ENCODE results near the gene ZNF544. TPM values are rescaled to one million over a fixed set of nuclear protein-coding genes. Genes with fewer than 3 reads are reported as not detected.

The ZNF544 gene
- total RNA-seq, 2 experiments from 2014 or later: 47.5 to 50.0 TPM

Other genes with a start within 250 kb of the ZNF544 start
- gene ZNF606, start 226.1 kb upstream of the ZNF544 start, total RNA-seq: 1 to 10 TPM; 9.6 to 9.7 TPM
- not detected for gene ZSCAN1, start 194.9 kb upstream of the ZNF544 start, total RNA-seq
- not detected for gene ZNF135, start 169.6 kb upstream of the ZNF544 start, total RNA-seq
- 10 to 100 TPM in 1 of 2 experiments, 1 to 10 TPM in 1; 9.8 to 11.6 TPM for gene ZSCAN18, start 130.7 kb upstream of the ZNF544 start, total RNA-seq
- 1 to 10 TPM; 4.5 to 4.6 TPM for gene ZNF329, start 78.1 kb upstream of the ZNF544 start, total RNA-seq
- gene ZNF274, start 45.9 kb upstream of the ZNF544 start, total RNA-seq: 10 to 100 TPM; 27.0 to 29.2 TPM
- gene ZNF8, start 50.0 kb downstream of the ZNF544 start, total RNA-seq: 1 to 10 TPM; 4.5 TPM
- gene ERVK3-1, start 76.5 kb downstream of the ZNF544 start, total RNA-seq: 10 to 100 TPM; 53.8 to 60.1 TPM
- 1 to 10 TPM; 5.4 to 5.7 TPM for gene ZSCAN22, start 98.1 kb downstream of the ZNF544 start, total RNA-seq
- gene A1BG, start 124.6 kb downstream of the ZNF544 start, total RNA-seq: 1 to 10 TPM; 8.5 to 9.9 TPM
- 1 to 10 TPM; 1.1 to 1.2 TPM for gene ZNF497, start 133.8 kb downstream of the ZNF544 start, total RNA-seq
- gene ZNF837, start 152.1 kb downstream of the ZNF544 start, total RNA-seq: 1 to 10 TPM; 1.7 TPM
- gene RPS5, start 158.4 kb downstream of the ZNF544 start, total RNA-seq: 100 to 1,000 TPM; 785 to 801 TPM
- gene RNF225, start 166.7 kb downstream of the ZNF544 start, total RNA-seq: under 1 TPM in 1 of 2 experiments, not detected in 1; 0.45 TPM
- gene ZNF584, start 179.7 kb downstream of the ZNF544 start, total RNA-seq: 1 to 10 TPM; 5.2 to 5.5 TPM
- gene ZNF132, start 211.2 kb downstream of the ZNF544 start, total RNA-seq: 1 to 10 TPM; 4.5 to 4.7 TPM
- 10 to 100 TPM; 11.5 to 12.3 TPM for gene ZNF324B, start 222.7 kb downstream of the ZNF544 start, total RNA-seq
- gene ZNF324, start 238.2 kb downstream of the ZNF544 start, total RNA-seq: 10 to 100 TPM; 10.8 to 12.1 TPM
- gene ZNF446, start 247.4 kb downstream of the ZNF544 start, total RNA-seq: 1 to 10 TPM; 8.4 to 8.7 TPM